HG03097 (cell line): Measurements from ENCODE around the gene SKIC2.

Source experiments
- ATAC-seq: cut with Tn5 transposase; IDR thresholded peaks from one replicate; pipeline ENCODE4 v1.9.1; 2021; ENCODE audit not compliant: unreplicated experiment, low FRiP score

Gene SKIC2

GRCh38 chr6:31945154-31945506, 13.8 kb upstream of the SKIC2 start:
- no peak for ATAC-seq

GRCh38 chr6:31945507-31946369, 13.2 kb upstream of the SKIC2 start, which contains the start of gene CFB:
CFB (plus strand) TSS chr6:31946095; CDS start chr6:31946222, 127 bp downstream.
- no peak for ATAC-seq

- ATAC-seq = no peak
These were observed 12.5 kb upstream of the SKIC2 start for GRCh38 chr6:31946370-31946885.

- no peak for ATAC-seq
These were observed 11.8 kb upstream of the SKIC2 start for GRCh38 chr6:31947070-31947675.

GRCh38 chr6:31947864-31948263, 11.1 kb upstream of the SKIC2 start:
- ATAC-seq = no peak

GRCh38 chr6:31948306-31948705, 10.7 kb upstream of the SKIC2 start:
- ATAC-seq = no peak

- ATAC-seq = no peak
These were observed 10.1 kb upstream of the SKIC2 start for GRCh38 chr6:31948753-31949413.

- ATAC-seq = no peak
These were observed 8.9 kb upstream of the SKIC2 start for GRCh38 chr6:31949926-31950548.

GRCh38 chr6:31952140-31952805, 6.7 kb upstream of the SKIC2 start:
- ATAC-seq = no peak

GRCh38 chr6:31952890-31953289, 6.1 kb upstream of the SKIC2 start:
- no peak for ATAC-seq

GRCh38 chr6:31954511-31954910, 4.5 kb upstream of the SKIC2 start:
- no peak for ATAC-seq

- ATAC-seq = no peak
These were observed 2.2 kb upstream of the SKIC2 start for GRCh38 chr6:31956796-31957195.

GRCh38 chr6:31958412-31958740, 599 bp upstream of the SKIC2 start:
- ATAC-seq = peak; percentile 6

GRCh38 chr6:31961616-31962015, 2.6 kb downstream of the SKIC2 start:
- no peak for ATAC-seq

- ATAC-seq = no peak
These were observed 4.9 kb downstream of the SKIC2 start for GRCh38 chr6:31963921-31964320.

- no peak for ATAC-seq
These were observed 6.7 kb downstream of the SKIC2 start for GRCh38 chr6:31965700-31966099.

GRCh38 chr6:31966506-31966905, 7.5 kb downstream of the SKIC2 start:
- no peak for ATAC-seq

- ATAC-seq = no peak
These were observed 8.3 kb downstream of the SKIC2 start for GRCh38 chr6:31966997-31967925.

GRCh38 chr6:31967926-31968320, 8.9 kb downstream of the SKIC2 start:
- no peak for ATAC-seq
